Testis (tissue), 2 donors: Measurements from ENCODE around the gene PRKN.

Experiments used
- POLR2A ChIP-seq: fragments of 450-650 bp; IDR thresholded peaks from one replicate; pipeline ENCODE4 v1.6.1; 2017; ENCODE audit warnings: antibody characterized with exemption, mild to moderate bottlenecking, moderate library complexity
- TF ChIP-seq, protein P1 (sequence below), 3 experiments: fragments of 450-650 bp in 2 of 3; fragments of 200-600 bp in 1 of 3; sonication (generic) in 1 of 3; IDR thresholded peaks; one replicate each; pipeline ENCODE4 v1.5.1; 2016 to 2019; ENCODE audit warnings: antibody characterized with exemption in 3 of 3, mild to moderate bottlenecking in 2 of 3, moderate library complexity in 1 of 3

DNA sequence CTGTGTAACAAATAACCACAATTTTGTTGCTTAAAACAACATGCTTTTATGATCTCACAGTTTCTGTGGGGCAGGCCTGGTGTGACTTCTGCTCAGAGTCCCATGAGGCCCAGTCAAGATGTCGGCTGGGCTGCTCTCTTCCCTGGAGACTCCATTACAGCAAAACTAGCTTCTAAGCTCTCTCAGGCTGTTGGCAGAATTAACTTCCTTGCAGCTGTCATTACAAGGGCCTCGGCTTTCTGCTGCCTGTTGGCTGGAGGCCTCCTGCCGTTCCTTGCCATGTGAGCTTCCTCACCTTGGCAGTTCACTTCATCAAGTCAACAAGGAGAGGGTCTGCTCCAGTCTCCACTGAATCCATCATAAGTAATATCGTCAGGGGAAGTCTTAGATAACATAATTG lies 659.2 kb downstream of the PRKN start:
- TF ChIP-seq, protein P1, sequence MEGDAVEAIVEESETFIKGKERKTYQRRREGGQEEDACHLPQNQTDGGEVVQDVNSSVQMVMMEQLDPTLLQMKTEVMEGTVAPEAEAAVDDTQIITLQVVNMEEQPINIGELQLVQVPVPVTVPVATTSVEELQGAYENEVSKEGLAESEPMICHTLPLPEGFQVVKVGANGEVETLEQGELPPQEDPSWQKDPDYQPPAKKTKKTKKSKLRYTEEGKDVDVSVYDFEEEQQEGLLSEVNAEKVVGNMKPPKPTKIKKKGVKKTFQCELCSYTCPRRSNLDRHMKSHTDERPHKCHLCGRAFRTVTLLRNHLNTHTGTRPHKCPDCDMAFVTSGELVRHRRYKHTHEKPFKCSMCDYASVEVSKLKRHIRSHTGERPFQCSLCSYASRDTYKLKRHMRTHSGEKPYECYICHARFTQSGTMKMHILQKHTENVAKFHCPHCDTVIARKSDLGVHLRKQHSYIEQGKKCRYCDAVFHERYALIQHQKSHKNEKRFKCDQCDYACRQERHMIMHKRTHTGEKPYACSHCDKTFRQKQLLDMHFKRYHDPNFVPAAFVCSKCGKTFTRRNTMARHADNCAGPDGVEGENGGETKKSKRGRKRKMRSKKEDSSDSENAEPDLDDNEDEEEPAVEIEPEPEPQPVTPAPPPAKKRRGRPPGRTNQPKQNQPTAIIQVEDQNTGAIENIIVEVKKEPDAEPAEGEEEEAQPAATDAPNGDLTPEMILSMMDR (IDR thresholded peaks at IDR 0.05): no peak
- no peak for TF ChIP-seq POLR2A
